Activated CD4-positive, alpha-beta T cell treated with anti-CD3 and anti-CD28 coated beads, Interleukin-2, amount 50 U/mL, for 24 hours (primary cell): Measurements from ENCODE around the gene USP47.

Experiments
- DNase-seq, 2 donors: peaks; one replicate each; pipeline ENCODE4 v3.0.0-alpha.2; 2020; ENCODE audit warnings: low read depth in 1 of 2, low spot score in 1 of 2

Gene USP47

GRCh38 chr11:11841723-11842420 lies at the start of gene USP47:
Gene USP47, plus strand, starts transcription at chr11:11841972. Its CDS starts 214 bp downstream, at chr11:11842186.
- DNase-seq: peak; percentile 84 to 85

- no peak for DNase-seq
Observed at GRCh38 chr11:11793073-11793472, 48.7 kb upstream of the USP47 start.

GRCh38 chr11:11798586-11799438 lies 43.0 kb upstream of the USP47 start:
- peak; percentile 44 to 46 for DNase-seq

- no peak for DNase-seq
Observed at GRCh38 chr11:11805228-11805627, 36.5 kb upstream of the USP47 start.

GRCh38 chr11:11806074-11806473 lies 35.7 kb upstream of the USP47 start:
- DNase-seq: no peak

GRCh38 chr11:11806586-11806985 lies 35.2 kb upstream of the USP47 start:
- DNase-seq: no peak

- no peak for DNase-seq
Observed at GRCh38 chr11:11807811-11808782, 33.7 kb upstream of the USP47 start.

- no peak for DNase-seq
Observed at GRCh38 chr11:11808992-11809615, 32.7 kb upstream of the USP47 start.

- no peak for DNase-seq
Observed at GRCh38 chr11:11810764-11811726, 30.7 kb upstream of the USP47 start.

GRCh38 chr11:11813288-11813962 lies 28.3 kb upstream of the USP47 start:
- no peak for DNase-seq

GRCh38 chr11:11814614-11815452 lies 26.9 kb upstream of the USP47 start:
- DNase-seq: no peak

GRCh38 chr11:11816511-11817314 lies 25.1 kb upstream of the USP47 start:
- DNase-seq: no peak

- DNase-seq: no peak
Observed at GRCh38 chr11:11817957-11818356, 23.8 kb upstream of the USP47 start.

- DNase-seq: no peak
Observed at GRCh38 chr11:11818529-11819121, 23.1 kb upstream of the USP47 start.

- DNase-seq: no peak
Observed at GRCh38 chr11:11821899-11822298, 19.9 kb upstream of the USP47 start.

- DNase-seq: no peak
Observed at GRCh38 chr11:11822946-11823345, 18.8 kb upstream of the USP47 start.

- DNase-seq: no peak
Observed at GRCh38 chr11:11826260-11826659, 15.5 kb upstream of the USP47 start.
